GM12878 (cell line): ENCODE data around the gene TNIP3. TPM values are rescaled to one million over a fixed set of nuclear protein-coding genes. Genes with fewer than 3 reads are reported as not detected.
A peak's percentile ranks its signal among the peaks of the same experiment; 100 is the strongest.

ENCODE experiments used
- ATAC-seq: fragments of 200-7000 bp; cut with Tn5 transposase; 3 replicates; pipeline ENCODE4 v1.9.1; 2020; ENCODE audit warnings: mild to moderate bottlenecking, moderate library complexity
- BruUV-seq: library from RNA; stranded (reverse); fragments of 400-500 nt; replicated peaks from 2 replicates; lab custom pipeline; 2021; lab: Mats Ljungman, UMichigan
- CTCF ChIA-PET: fragments of 300-600 bp; sonication (Branson Sonifier 250); formaldehyde crosslinking; extraction: SDS; loops from one replicate; lab custom pipeline; 2021; ENCODE audit warnings: inconsistent platforms; lab: Yijun Ruan, JAX
- POLR2A ChIA-PET: fragments of 350-600 bp; formaldehyde crosslinking; extraction: SDS; loops from one replicate; lab custom pipeline; 2021; ENCODE audit warnings: inconsistent platforms; lab: Charles Lee
- RAD21 ChIA-PET: fragments of 300-600 bp; sonication (Branson Sonifier 250); formaldehyde crosslinking; loops from one replicate; lab custom pipeline; 2023; ENCODE audit warnings: antibody characterized with exemption; ENCODE audit not compliant: unreplicated experiment; lab: Charles Lee
- SMC1A ChIA-PET: fragments of 300-600 bp; sonication (Branson Sonifier 250); formaldehyde crosslinking; loops from one replicate; lab custom pipeline; 2023; ENCODE audit not compliant: unreplicated experiment, uncharacterized antibody; lab: Charles Lee
- DNase-seq: peaks from one replicate; pipeline ENCODE4 v3.0.0-alpha.2; 2011; ENCODE audit warnings: low read depth, low spot score
- FAIRE-seq: peaks from 3 replicates; lab custom pipeline; 2011; peaks lifted over from hg19 to GRCh38; lab: Jason Lieb, UNC
- H2AFZ ChIP-seq: 2 replicates; pipeline ENCODE4 v1.6.0; 2011; ENCODE audit warnings: low read depth, low read length, control low read depth; ENCODE audit not compliant: control insufficient read depth
- H3K27ac ChIP-seq: 2 replicates; pipeline ENCODE4 v1.5.1; 2011; ENCODE audit warnings: control low read depth; ENCODE audit not compliant: control insufficient read depth, insufficient read depth
- H3K27me3 ChIP-seq, 2 experiments: replicated peaks in 1 of 2; 2 replicates each; pipeline versions ENCODE4 v1.6.0 to v1.6.1; 2011; ENCODE audit warnings: low read length in 1 of 2; ENCODE audit not compliant: control insufficient read depth in 2 of 2, insufficient read depth in 2 of 2
- H3K36me3 ChIP-seq, 2 experiments: 2 replicates each; pipeline ENCODE4 v1.5.1; 2011; ENCODE audit warnings: low read length in 1 of 2; ENCODE audit not compliant: control insufficient read depth in 2 of 2, insufficient read depth in 2 of 2
- H3K4me1 ChIP-seq: 2 replicates; pipeline ENCODE4 v1.6.1; 2011; ENCODE audit warnings: mild to moderate bottlenecking, low read length, moderate library complexity, mixed read lengths; ENCODE audit not compliant: control insufficient read depth, insufficient read depth
- H3K4me2 ChIP-seq: 2 replicates; pipeline ENCODE4 v1.6.0; 2011; ENCODE audit warnings: control low read depth; ENCODE audit not compliant: control insufficient read depth, insufficient read depth
- H3K4me3 ChIP-seq: fragments of 200-600 bp; sonication (generic); 2 replicates; pipeline ENCODE4 v1.5.1; 2016
- H3K79me2 ChIP-seq: 2 replicates; pipeline ENCODE4 v1.6.0; 2011; ENCODE audit warnings: low read length; ENCODE audit not compliant: control insufficient read depth, insufficient read depth
- H3K9ac ChIP-seq: 2 replicates; pipeline ENCODE4 v1.8.0; 2011; ENCODE audit warnings: low read length, control low read depth, mixed read lengths; ENCODE audit not compliant: control insufficient read depth, insufficient read depth
- H3K9me3 ChIP-seq: replicated peaks from 3 replicates; pipeline ENCODE4 v1.5.1; 2011; ENCODE audit warnings: mild to moderate bottlenecking, low read length; ENCODE audit not compliant: control insufficient read depth, insufficient read depth
- H4K20me1 ChIP-seq: 2 replicates; pipeline ENCODE4 v1.6.0; 2011; ENCODE audit not compliant: control insufficient read depth, insufficient read depth
- BCLAF1 ChIP-seq: fragments of 450-650 bp; IDR thresholded peaks from 2 replicates; pipeline ENCODE4 v1.6.1; 2017; ENCODE audit warnings: antibody characterized with exemption, mild to moderate bottlenecking, moderate library complexity
- BHLHE40 ChIP-seq, 2 experiments: fragments of 450-650 bp in 1 of 2; IDR thresholded peaks; 2 replicates each; pipeline ENCODE4 v1.6.1; 2011 to 2017; ENCODE audit warnings: low read depth in 2 of 2, borderline replicate concordance in 1 of 2, improper control_type of control experiment in 1 of 2, low read length in 1 of 2, mild to moderate bottlenecking in 1 of 2
- DPF2 ChIP-seq: fragments of 450-650 bp; IDR thresholded peaks from 2 replicates; pipeline ENCODE4 v1.6.1; 2017; ENCODE audit warnings: mild to moderate bottlenecking
- E2F4 ChIP-seq: IDR thresholded peaks from 2 replicates; pipeline ENCODE4 v1.6.1; 2012; ENCODE audit warnings: low read depth, low read length, improper control_type of control experiment
- JUNB ChIP-seq: IDR thresholded peaks from 2 replicates; pipeline ENCODE4 v1.6.1; 2016; ENCODE audit warnings: antibody characterized with exemption, mild to moderate bottlenecking
- MTA3 ChIP-seq: IDR thresholded peaks from 2 replicates; pipeline ENCODE4 v1.6.1; 2012; ENCODE audit warnings: low read length, inconsistent platforms, borderline replicate concordance
- MYC ChIP-seq: IDR thresholded peaks from 2 replicates; pipeline ENCODE4 v1.6.1; 2011; ENCODE audit warnings: mild to moderate bottlenecking, low read length, moderate library complexity, inconsistent platforms; ENCODE audit not compliant: insufficient read depth, insufficient replicate concordance, insufficient read length, severe bottlenecking
- NFXL1 ChIP-seq: fragments of 450-650 bp; IDR thresholded peaks from 2 replicates; pipeline ENCODE4 v1.6.1; 2017; ENCODE audit warnings: antibody characterized with exemption, mild to moderate bottlenecking, borderline replicate concordance
- RAD51 ChIP-seq: fragments of 450-650 bp; IDR thresholded peaks from 2 replicates; pipeline ENCODE4 v1.6.1; 2016; ENCODE audit warnings: moderate library complexity, mild to moderate bottlenecking, inconsistent platforms
- RBBP5 ChIP-seq: fragments of 200-600 bp; sonication (generic); conservative IDR thresholded peaks from 2 replicates; pipeline ENCODE4 v1.6.1; 2016
- RELA ChIP-seq: fragments of 450-650 bp; IDR thresholded peaks from 2 replicates; pipeline ENCODE4 v1.8.0; 2014; ENCODE audit warnings: borderline replicate concordance; ENCODE audit not compliant: partially characterized antibody
- TCF3 ChIP-seq: IDR thresholded peaks from 2 replicates; pipeline ENCODE4 v1.6.1; 2012; ENCODE audit warnings: low read depth, mild to moderate bottlenecking, low read length, borderline replicate concordance; ENCODE audit not compliant: insufficient read depth
- WGBS: methylation state at CpG from one replicate; pipeline ENCODE4 v1.1.6; 2016; ENCODE audit warnings: low lambda C conversion rate; ENCODE audit not compliant: insufficient replicate concordance, insufficient coverage; ENCODE audit errors: missing lambda C conversion rate; 5-methylcytosine and 5-hydroxymethylcytosine counted together
- in situ Hi-C: fragments of 300-500 bp; cut with MboI; formaldehyde crosslinking; loops from 9 replicates; pipeline ENCODE4 v1.14.3; 2018; ENCODE audit warnings: mixed read lengths
- intact Hi-C: fragments of 100-400 bp; cut with micrococcal nuclease; formaldehyde crosslinking; loops from one replicate; pipeline ENCODE4 v1.14.2; 2022; ENCODE audit not compliant: unreplicated experiment
- polyA plus RNA-seq, 11 experiments: library from polyadenylated mRNA; depleted of rRNA in 4 of 11; unstranded in 6 of 11; stranded (reverse) in 5 of 11; fragments of >200 nt; fragmentation: Nextera tagmentation in 4 of 11; fragmentation: Illumina TruSeq in 1 of 11; extraction: Ambion mirVana in 4 of 11; extraction: Trizol in 1 of 11; gene quantifications; 1 replicate in 1 of 11; 2 replicates in 10 of 11; pipeline versions ENCODE4 v1.2.1 to v1.2.3, GENCODE V29; 2011 to 2016; ENCODE audit warnings: inconsistent platforms in 2 of 11, missing spikeins in 2 of 11, low read depth in 1 of 11
- total RNA-seq, 4 experiments: library from RNA; depleted of rRNA in 3 of 4; stranded (reverse); fragments of >200 nt in 3 of 4; fragmentation: Illumina TruSeq in 1 of 4; extraction: Trizol in 1 of 4; gene quantifications; 2 replicates each; pipeline versions ENCODE4 v1.2.1 to v1.2.3, GENCODE V29; 2013 to 2021

The TNIP3 gene
- total and polyA plus RNA-seq, 10 of the 15 experiments (the other 5 are each of a cell fraction or from before 2014, with no cell fraction given), result 0.21 to 1.4 (median 0.67) TPM

GRCh38 chr4:121129606-121130325 lies 34.4 kb downstream of the TNIP3 start:
- CTCF ChIA-PET, result no interaction called here
- intact Hi-C loops, result no loop called here
- in situ Hi-C loops, result no loop called here

GRCh38 chr4:121127100-121127499 lies 37.0 kb downstream of the TNIP3 start:
- Histone ChIP-seq H2AFZ (no peak overlapping the region), H3K9ac (no peak overlapping the region), H3K4me2 (no peak overlapping the region), H3K27ac (no peak overlapping the region), H3K4me1 (no peaks in the 10 kb centered on the region), H3K36me3 (no peaks in the 10 kb centered on the region), H4K20me1 (no peaks in the 10 kb centered on the region), H3K79me2 (no peaks in the 10 kb centered on the region), H3K27me3 (no peaks in the 10 kb centered on the region), H3K4me3 (no peak overlapping the region), H3K9me3 (no peaks in the 10 kb centered on the region)
- RAD21 ChIA-PET, result no interaction called here
- POLR2A ChIA-PET, result no interaction called here
- SMC1A ChIA-PET, result no interaction called here
- CTCF ChIA-PET, result no interaction called here
- no peak for FAIRE-seq
- intact Hi-C loops, result no loop called here
- DNase-seq, result no peak
- 39% methylated on average over 1 of the region's 1 CpG for WGBS
- no peak for ATAC-seq
- in situ Hi-C loops, result no loop called here
- BruUV-seq, result no TSS peak
- TF ChIP-seq E2F4 (no peak), BHLHE40 (IDR thresholded peaks at IDR 0.05; ENCODE audit: borderline replicate concordance in 1 of 2, low read depth in 2 of 2, low read length in 1 of 2) (no peak), TCF3 (no peak), BCLAF1 (no peak), MYC (no peak), NFXL1 (no peak), JUNB (no peak), RELA (no peak), RBBP5 (no peak), DPF2 (no peak)

More at GRCh38 chr4:121129606-121130325, 34.4 kb downstream of the TNIP3 start:
- Histone ChIP-seq H3K79me2 (no peaks in the 10 kb centered on the region), H4K20me1 (no peaks in the 10 kb centered on the region), H3K9me3 (no peaks in the 10 kb centered on the region), H3K4me2 (no peak overlapping the region), H3K4me3 (no peak overlapping the region), H2AFZ (no peak overlapping the region), H3K36me3 (no peaks in the 10 kb centered on the region), H3K27ac (no peak overlapping the region), H3K4me1 (no peaks in the 10 kb centered on the region), H3K9ac (no peak overlapping the region), H3K27me3 (no peaks in the 10 kb centered on the region)
- RAD21 ChIA-PET, result no interaction called here
- BruUV-seq, result no TSS peak
- TF ChIP-seq MTA3 (no peak), RAD51 (peak; percentile 75; the same call in 1 of the 2 replicates)
- FAIRE-seq (no peak), ATAC-seq (no peak), DNase-seq (no peak)
- POLR2A ChIA-PET, result no interaction called here
- SMC1A ChIA-PET, result no interaction called here
- 39% methylated on average over 4 of the region's 4 CpGs for WGBS
